ENCODE data around the gene RENBP. TPM values are rescaled to one million over a fixed set of nuclear protein-coding genes. Genes with fewer than 3 reads are reported as not detected.
A peak's percentile ranks its signal among the peaks of the same experiment; 100 is the strongest.

The RENBP gene
- total and polyA plus RNA-seq, 5 donors from 2014 or later = 0.62 to 15.3 (median 1.2) TPM

- Histone ChIP-seq H3K36me3 (ENCODE audit: control insufficient read depth, insufficient read depth, low read length) (peaks cover 32% of the 10 kb centered on the region), H3K27me3 (ENCODE audit: control insufficient read depth, insufficient read depth, low read length) (no peaks in the 10 kb centered on the region), H3K4me1 (ENCODE audit: control insufficient read depth, insufficient read depth, low read length, poor library complexity, severe bottlenecking) (no peaks in the 10 kb centered on the region), H3K27ac (ENCODE audit: insufficient read depth, low read length, poor library complexity, severe bottlenecking) (no peak overlapping the region), H3K9me3 (ENCODE audit: control insufficient read depth in 2 of 2, low read length in 2 of 2) (no peaks in the 10 kb centered on the region), H3K4me3 (ENCODE audit: low read depth, low read length) (no peak overlapping the region)
- Mint-ChIP-seq H3K27me3 (no peaks in the 10 kb centered on the region), H3K4me1 (peaks cover 0 to 21% (median 2%) of the 10 kb centered on the region in 4 donors), H3K27ac (no peak overlapping the region), H3K36me3 (peaks cover 12% of the 10 kb centered on the region), H3K4me3 (no peak overlapping the region), H3K9me3 (no peaks in the 10 kb centered on the region)
- DNase-seq (no peak), ATAC-seq (ENCODE audit: low read depth in 2 of 2) (no peak)
These were observed 30.7 kb downstream of the RENBP start for GRCh38 chrX:153913701-153914100.

- no peaks in the 10 kb centered on the region for H3K4me1 ChIP-seq (ENCODE audit: control insufficient read depth, insufficient read depth, low read length, poor library complexity, severe bottlenecking)
- H3K4me1 Mint-ChIP-seq = peaks cover 0 to 21% (median 2%) of the 10 kb centered on the region in 4 donors
- H3K27ac Mint-ChIP-seq = no peak overlapping the region
- no peaks in the 10 kb centered on the region for H3K27me3 Mint-ChIP-seq
- H3K4me3 ChIP-seq (ENCODE audit: low read depth, low read length) = no peak overlapping the region
- H3K9me3 Mint-ChIP-seq = no peaks in the 10 kb centered on the region
- ATAC-seq (ENCODE audit: low read depth in 2 of 2) = no peak
- no peak overlapping the region for H3K4me3 Mint-ChIP-seq
- H3K36me3 Mint-ChIP-seq = peaks cover 12% of the 10 kb centered on the region
- no peak for DNase-seq
- H3K27me3 ChIP-seq (ENCODE audit: control insufficient read depth, insufficient read depth, low read length) = no peaks in the 10 kb centered on the region
- no peaks in the 10 kb centered on the region for H3K9me3 ChIP-seq (ENCODE audit: control insufficient read depth in 2 of 2, low read length in 2 of 2)
- no peak overlapping the region for H3K27ac ChIP-seq (ENCODE audit: insufficient read depth, low read length, poor library complexity, severe bottlenecking)
- peaks cover 30% of the 10 kb centered on the region for H3K36me3 ChIP-seq (ENCODE audit: control insufficient read depth, insufficient read depth, low read length)
These were observed 31.2 kb downstream of the RENBP start for GRCh38 chrX:153913211-153913610.

- H3K9me3 Mint-ChIP-seq = no peaks in the 10 kb centered on the region
- H3K9me3 ChIP-seq (ENCODE audit: control insufficient read depth in 2 of 2, low read length in 2 of 2) = no peaks in the 10 kb centered on the region
- H3K36me3 ChIP-seq (ENCODE audit: control insufficient read depth, insufficient read depth, low read length) = peaks cover 23% of the 10 kb centered on the region
- peaks cover 12% of the 10 kb centered on the region for H3K36me3 Mint-ChIP-seq
- H3K27me3 ChIP-seq (ENCODE audit: control insufficient read depth, insufficient read depth, low read length) = no peaks in the 10 kb centered on the region
- peaks cover 0 to 18% (median 2%) of the 10 kb centered on the region in 4 donors for H3K4me1 Mint-ChIP-seq
- ATAC-seq (ENCODE audit: low read depth in 2 of 2) (no peak), DNase-seq (no peak)
- H3K4me1 ChIP-seq (ENCODE audit: control insufficient read depth, insufficient read depth, low read length, poor library complexity, severe bottlenecking) = no peaks in the 10 kb centered on the region
- H3K27me3 Mint-ChIP-seq = no peaks in the 10 kb centered on the region
- H3K4me3 ChIP-seq (ENCODE audit: low read depth, low read length) = no peak overlapping the region
- peak overlapping the region in 1 of 4 donors; percentile 28 for H3K4me3 Mint-ChIP-seq
- no peak overlapping the region for H3K27ac ChIP-seq (ENCODE audit: insufficient read depth, low read length, poor library complexity, severe bottlenecking)
- H3K27ac Mint-ChIP-seq = peak overlapping the region in 1 of 3 donors; percentile 76
These were observed 32.6 kb downstream of the RENBP start for GRCh38 chrX:153911798-153912197.

- DNase-seq = no peak
- H3K27me3 Mint-ChIP-seq = no peaks in the 10 kb centered on the region
- ATAC-seq (ENCODE audit: low read depth in 2 of 2) = no peak
- Histone ChIP-seq H3K4me1 (ENCODE audit: control insufficient read depth, insufficient read depth, low read length, poor library complexity, severe bottlenecking) (peaks cover 5% of the 10 kb centered on the region), H3K9me3 (ENCODE audit: control insufficient read depth in 2 of 2, low read length in 2 of 2) (no peaks in the 10 kb centered on the region), H3K36me3 (ENCODE audit: control insufficient read depth, insufficient read depth, low read length) (peaks cover 23% of the 10 kb centered on the region), H3K4me3 (ENCODE audit: low read depth, low read length) (no peak overlapping the region), H3K27ac (ENCODE audit: insufficient read depth, low read length, poor library complexity, severe bottlenecking) (no peak overlapping the region), H3K27me3 (ENCODE audit: control insufficient read depth, insufficient read depth, low read length) (no peaks in the 10 kb centered on the region)
- peaks cover 0 to 9% (median 2%) of the 10 kb centered on the region in 4 donors for H3K4me1 Mint-ChIP-seq
- H3K27ac Mint-ChIP-seq = no peak overlapping the region
- H3K9me3 Mint-ChIP-seq = peaks cover 0 to 2% (median 0%) of the 10 kb centered on the region in 7 donors
- H3K36me3 Mint-ChIP-seq = peaks cover 6% of the 10 kb centered on the region
- no peak overlapping the region for H3K4me3 Mint-ChIP-seq
These were observed 34.0 kb downstream of the RENBP start for GRCh38 chrX:153910446-153910845.

- no peaks in the 10 kb centered on the region for H3K27me3 Mint-ChIP-seq
- no peak for DNase-seq
- no peaks in the 10 kb centered on the region for H3K9me3 ChIP-seq (ENCODE audit: control insufficient read depth in 2 of 2, low read length in 2 of 2)
These were observed 34.5 kb downstream of the RENBP start for GRCh38 chrX:153909980-153910360.

GRCh38 chrX:153909024-153909979 lies 35.1 kb downstream of the RENBP start:
- Mint-ChIP-seq H3K4me1 (peaks cover 0 to 13% (median 3%) of the 10 kb centered on the region in 4 donors), H3K27ac (no peak overlapping the region), H3K4me3 (no peak overlapping the region), H3K9me3 (peaks cover 0 to 2% (median 0%) of the 10 kb centered on the region in 7 donors), H3K27me3 (no peaks in the 10 kb centered on the region), H3K36me3 (peaks cover 6% of the 10 kb centered on the region)
- H3K27ac ChIP-seq (ENCODE audit: insufficient read depth, low read length, poor library complexity, severe bottlenecking) = no peak overlapping the region
- DNase-seq (no peak), ATAC-seq (ENCODE audit: low read depth in 2 of 2) (no peak)
- no peak overlapping the region for H3K4me3 ChIP-seq (ENCODE audit: low read depth, low read length)
- peaks cover 16% of the 10 kb centered on the region for H3K4me1 ChIP-seq (ENCODE audit: control insufficient read depth, insufficient read depth, low read length, poor library complexity, severe bottlenecking)
- H3K27me3 ChIP-seq (ENCODE audit: control insufficient read depth, insufficient read depth, low read length) = no peaks in the 10 kb centered on the region
- H3K36me3 ChIP-seq (ENCODE audit: control insufficient read depth, insufficient read depth, low read length) = peaks cover 23% of the 10 kb centered on the region
- no peaks in the 10 kb centered on the region for H3K9me3 ChIP-seq (ENCODE audit: control insufficient read depth in 2 of 2, low read length in 2 of 2)

More at GRCh38 chrX:153909980-153910360, 34.5 kb downstream of the RENBP start:
- ATAC-seq (ENCODE audit: low read depth in 2 of 2) = no peak
- no peaks in the 10 kb centered on the region for H3K27me3 ChIP-seq (ENCODE audit: control insufficient read depth, insufficient read depth, low read length)
- H3K36me3 Mint-ChIP-seq = peaks cover 6% of the 10 kb centered on the region
- peaks cover 0 to 9% (median 2%) of the 10 kb centered on the region in 4 donors for H3K4me1 Mint-ChIP-seq
- no peak overlapping the region for H3K27ac ChIP-seq (ENCODE audit: insufficient read depth, low read length, poor library complexity, severe bottlenecking)
- peaks cover 10% of the 10 kb centered on the region for H3K4me1 ChIP-seq (ENCODE audit: control insufficient read depth, insufficient read depth, low read length, poor library complexity, severe bottlenecking)
- no peak overlapping the region for H3K27ac Mint-ChIP-seq
- no peak overlapping the region for H3K4me3 ChIP-seq (ENCODE audit: low read depth, low read length)
- H3K9me3 Mint-ChIP-seq = peaks cover 0 to 2% (median 0%) of the 10 kb centered on the region in 7 donors
- no peak overlapping the region for H3K4me3 Mint-ChIP-seq
- H3K36me3 ChIP-seq (ENCODE audit: control insufficient read depth, insufficient read depth, low read length) = peaks cover 23% of the 10 kb centered on the region

GRCh38 chrX:153908219-153908860 lies 36.1 kb downstream of the RENBP start:
- no peak overlapping the region for H3K4me3 Mint-ChIP-seq
- H3K4me3 ChIP-seq (ENCODE audit: low read depth, low read length) = no peak overlapping the region
- DNase-seq (no peak), ATAC-seq (ENCODE audit: low read depth in 2 of 2) (no peak)
- H3K27ac ChIP-seq (ENCODE audit: insufficient read depth, low read length, poor library complexity, severe bottlenecking) = no peak overlapping the region
- peaks cover 6% of the 10 kb centered on the region for H3K36me3 Mint-ChIP-seq
- H3K9me3 ChIP-seq (ENCODE audit: control insufficient read depth in 2 of 2, low read length in 2 of 2) = no peaks in the 10 kb centered on the region
- peaks cover 26% of the 10 kb centered on the region for H3K4me1 ChIP-seq (ENCODE audit: control insufficient read depth, insufficient read depth, low read length, poor library complexity, severe bottlenecking)
- H3K27ac Mint-ChIP-seq = no peak overlapping the region
- H3K27me3 ChIP-seq (ENCODE audit: control insufficient read depth, insufficient read depth, low read length) = no peaks in the 10 kb centered on the region
- peaks cover 0 to 2% (median 0%) of the 10 kb centered on the region in 7 donors for H3K9me3 Mint-ChIP-seq
- peaks cover 14% of the 10 kb centered on the region for H3K36me3 ChIP-seq (ENCODE audit: control insufficient read depth, insufficient read depth, low read length)
- H3K4me1 Mint-ChIP-seq = peaks cover 0 to 17% (median 6%) of the 10 kb centered on the region in 4 donors
- no peaks in the 10 kb centered on the region for H3K27me3 Mint-ChIP-seq
